Measurements from ENCODE around the gene TCEAL4. TPM values are rescaled to one million over a fixed set of nuclear protein-coding genes. Genes with fewer than 3 reads are reported as not detected.

The TCEAL4 gene
- total RNA-seq, 1 experiment from 2014 or later, result 63.7 TPM

DNA sequence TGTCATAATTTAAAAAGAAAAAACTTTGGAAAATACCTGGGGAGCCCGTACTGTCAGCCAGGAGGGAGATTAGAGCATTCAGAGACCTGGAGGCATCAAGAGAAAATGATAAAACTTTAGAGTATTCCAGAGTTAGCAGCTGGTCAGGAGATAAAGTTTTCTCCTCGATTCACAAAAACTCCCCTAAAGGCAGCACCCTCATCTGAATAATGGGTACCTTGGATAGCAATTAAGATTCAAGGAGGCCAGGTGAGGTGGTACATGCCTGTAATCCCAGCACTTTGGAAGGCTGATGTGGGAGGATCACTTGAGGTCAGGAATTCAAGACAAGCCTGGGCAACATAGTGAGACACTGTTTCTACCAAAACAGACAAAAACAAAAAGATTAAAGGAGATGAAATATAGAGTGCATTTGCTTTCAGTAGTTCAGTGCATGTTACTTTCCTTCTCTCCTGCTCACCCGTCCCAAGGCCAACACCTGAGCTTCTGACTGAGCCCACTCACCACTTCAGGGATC lies 47.4 kb upstream of the TCEAL4 start:
- Mint-ChIP-seq H3K4me1 (ENCODE audit: insufficient read depth, unreplicated experiment) (peaks cover 21% of the 10 kb centered on the region), H3K27ac (ENCODE audit: low read depth, unreplicated experiment) (peak overlapping the region; percentile 54), H3K4me3 (ENCODE audit: unreplicated experiment) (no peak overlapping the region), H3K9me3 (ENCODE audit: unreplicated experiment) (no peaks in the 10 kb centered on the region), H3K36me3 (ENCODE audit: insufficient read depth, unreplicated experiment) (no peaks in the 10 kb centered on the region), H3K27me3 (ENCODE audit: insufficient read depth, unreplicated experiment) (peaks cover 67% of the 10 kb centered on the region)
- ChIA-PET POLR2A (interaction anchor here (1.0 to 2.2 kb wide), 2 partner anchors 14 to 77 kb away, joined by 4 to 9 read pairs; no protein-coding TSS in a partner anchor), CTCF (interaction anchor here (0.9 kb wide), 1 partner anchor 28 kb away, joined by 4 read pairs; no protein-coding TSS in a partner anchor)
- TF ChIP-seq, protein P1, sequence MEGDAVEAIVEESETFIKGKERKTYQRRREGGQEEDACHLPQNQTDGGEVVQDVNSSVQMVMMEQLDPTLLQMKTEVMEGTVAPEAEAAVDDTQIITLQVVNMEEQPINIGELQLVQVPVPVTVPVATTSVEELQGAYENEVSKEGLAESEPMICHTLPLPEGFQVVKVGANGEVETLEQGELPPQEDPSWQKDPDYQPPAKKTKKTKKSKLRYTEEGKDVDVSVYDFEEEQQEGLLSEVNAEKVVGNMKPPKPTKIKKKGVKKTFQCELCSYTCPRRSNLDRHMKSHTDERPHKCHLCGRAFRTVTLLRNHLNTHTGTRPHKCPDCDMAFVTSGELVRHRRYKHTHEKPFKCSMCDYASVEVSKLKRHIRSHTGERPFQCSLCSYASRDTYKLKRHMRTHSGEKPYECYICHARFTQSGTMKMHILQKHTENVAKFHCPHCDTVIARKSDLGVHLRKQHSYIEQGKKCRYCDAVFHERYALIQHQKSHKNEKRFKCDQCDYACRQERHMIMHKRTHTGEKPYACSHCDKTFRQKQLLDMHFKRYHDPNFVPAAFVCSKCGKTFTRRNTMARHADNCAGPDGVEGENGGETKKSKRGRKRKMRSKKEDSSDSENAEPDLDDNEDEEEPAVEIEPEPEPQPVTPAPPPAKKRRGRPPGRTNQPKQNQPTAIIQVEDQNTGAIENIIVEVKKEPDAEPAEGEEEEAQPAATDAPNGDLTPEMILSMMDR (IDR thresholded peaks at IDR 0.05; ENCODE audit: unreplicated experiment), result no peak
- intact Hi-C loops (cut with micrococcal nuclease), result no loop called here
- BruUV-seq (replicated peaks), result no TSS peak
- DNase-seq (ENCODE audit: unreplicated experiment), result no peak

DNA sequence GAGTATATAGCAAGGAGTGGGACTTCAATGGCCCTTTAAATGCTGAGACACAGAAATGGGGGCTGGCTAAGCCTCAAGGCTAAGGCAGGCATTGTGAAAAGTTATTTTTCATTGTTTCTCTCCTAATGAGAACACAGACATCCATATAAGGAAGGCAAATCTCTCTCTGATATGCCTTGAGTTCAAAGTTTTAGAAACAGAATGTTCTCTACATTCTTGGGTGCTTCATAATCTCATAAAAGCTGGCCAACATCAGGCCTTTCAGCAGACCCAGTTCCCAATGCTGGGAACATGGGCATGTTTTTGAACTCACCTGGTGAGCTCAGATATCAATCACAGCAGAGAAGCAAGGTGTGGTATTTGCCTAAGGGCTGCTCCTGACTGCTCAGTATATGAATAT lies 46.6 kb upstream of the TCEAL4 start:
- no TSS peak for BruUV-seq (replicated peaks)
- Mint-ChIP-seq H3K27me3 (ENCODE audit: insufficient read depth, unreplicated experiment) (peaks cover 69% of the 10 kb centered on the region), H3K4me1 (ENCODE audit: insufficient read depth, unreplicated experiment) (peaks cover 17% of the 10 kb centered on the region), H3K4me3 (ENCODE audit: unreplicated experiment) (no peak overlapping the region), H3K27ac (ENCODE audit: low read depth, unreplicated experiment) (peak overlapping the region; percentile 54), H3K36me3 (ENCODE audit: insufficient read depth, unreplicated experiment) (no peaks in the 10 kb centered on the region), H3K9me3 (ENCODE audit: unreplicated experiment) (no peaks in the 10 kb centered on the region)
- TF ChIP-seq, protein P1 (IDR thresholded peaks at IDR 0.05; ENCODE audit: unreplicated experiment), result no peak
- DNase-seq (ENCODE audit: unreplicated experiment), result no peak
- ChIA-PET POLR2A (interaction anchor here (1.4 to 2.3 kb wide), 3 partner anchors 14 to 147 kb away, joined by 4 to 15 read pairs (median 9); partner anchors contain the start of gene MORF4L2), CTCF (interaction anchor here (0.9 kb wide), 1 partner anchor 27 kb away, joined by 4 read pairs; no protein-coding TSS in a partner anchor)
- intact Hi-C loops (cut with micrococcal nuclease), result no loop called here

DNA sequence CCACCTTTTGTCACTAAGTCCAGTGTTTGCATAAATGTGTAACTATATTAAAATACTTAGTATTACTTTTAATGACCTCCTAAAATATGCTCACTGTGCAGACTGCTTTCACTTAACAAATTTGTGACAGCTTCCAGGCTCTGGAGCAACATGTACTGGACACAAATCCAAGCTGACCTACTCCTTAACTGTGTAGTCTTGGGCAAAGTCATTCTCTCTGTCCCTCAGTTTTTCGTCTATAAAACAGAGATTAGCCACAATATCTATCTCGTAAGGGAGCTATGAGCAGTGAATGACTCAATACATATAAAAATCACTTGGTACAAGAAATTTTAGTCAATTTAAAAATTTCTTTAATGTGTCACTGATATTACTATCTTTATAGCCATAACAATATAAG lies 45.6 kb upstream of the TCEAL4 start:
- H3K9me3 Mint-ChIP-seq (ENCODE audit: unreplicated experiment), result no peaks in the 10 kb centered on the region
- no peak overlapping the region for H3K4me3 Mint-ChIP-seq (ENCODE audit: unreplicated experiment)
- no peak for DNase-seq (ENCODE audit: unreplicated experiment)
- H3K27ac Mint-ChIP-seq (ENCODE audit: low read depth, unreplicated experiment), result no peak overlapping the region
- intact Hi-C loops (cut with micrococcal nuclease), result no loop called here
- TF ChIP-seq, protein P1 (IDR thresholded peaks at IDR 0.05; ENCODE audit: unreplicated experiment), result no peak
- ChIA-PET POLR2A (interaction anchor here (1.4 to 2.3 kb wide), 3 partner anchors 13 to 146 kb away, joined by 4 to 15 read pairs (median 9); partner anchors contain the start of gene MORF4L2), CTCF (interaction anchor here (0.5 to 1.1 kb wide), 2 partner anchors 170 to 234 kb away, joined by 3 read pairs; no protein-coding TSS in a partner anchor)
- H3K27me3 Mint-ChIP-seq (ENCODE audit: insufficient read depth, unreplicated experiment), result peaks cover 59% of the 10 kb centered on the region
- H3K36me3 Mint-ChIP-seq (ENCODE audit: insufficient read depth, unreplicated experiment), result no peaks in the 10 kb centered on the region
- H3K4me1 Mint-ChIP-seq (ENCODE audit: insufficient read depth, unreplicated experiment), result peaks cover 11% of the 10 kb centered on the region
- BruUV-seq (replicated peaks), result no TSS peak

DNA sequence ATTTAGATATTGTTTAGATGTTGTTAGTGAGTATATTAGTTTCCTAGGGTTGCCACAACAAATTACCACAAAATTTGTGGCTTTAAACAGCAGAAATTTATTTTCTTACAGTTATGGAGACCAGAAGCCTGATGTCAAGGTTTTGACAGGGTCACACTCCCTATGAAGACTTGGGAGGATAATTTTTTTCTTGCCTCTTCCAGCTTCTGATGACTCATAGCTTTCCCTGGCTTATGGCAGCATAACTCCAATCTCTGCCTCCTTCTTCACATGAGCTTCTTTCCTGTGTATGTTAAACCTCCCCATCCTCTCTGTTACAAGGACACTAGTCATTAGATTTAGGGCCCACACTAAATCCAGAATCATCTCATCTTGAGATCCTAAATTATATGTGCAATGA lies 45.2 kb upstream of the TCEAL4 start:
- H3K36me3 Mint-ChIP-seq (ENCODE audit: insufficient read depth, unreplicated experiment), result no peaks in the 10 kb centered on the region
- intact Hi-C loops (cut with micrococcal nuclease), result no loop called here
- no TSS peak for BruUV-seq (replicated peaks)
- ChIA-PET POLR2A (interaction anchor here (1.4 to 2.3 kb wide), 3 partner anchors 12 to 146 kb away, joined by 4 to 15 read pairs (median 9); partner anchors contain the start of gene MORF4L2), CTCF (interaction anchor here (1.1 kb wide), 1 partner anchor 234 kb away, joined by 3 read pairs; no protein-coding TSS in a partner anchor)
- H3K27ac Mint-ChIP-seq (ENCODE audit: low read depth, unreplicated experiment), result no peak overlapping the region
- peaks cover 11% of the 10 kb centered on the region for H3K4me1 Mint-ChIP-seq (ENCODE audit: insufficient read depth, unreplicated experiment)
- peak; percentile 26 for DNase-seq (ENCODE audit: unreplicated experiment)
- no peaks in the 10 kb centered on the region for H3K9me3 Mint-ChIP-seq (ENCODE audit: unreplicated experiment)
- H3K4me3 Mint-ChIP-seq (ENCODE audit: unreplicated experiment), result no peak overlapping the region
- TF ChIP-seq, protein P1 (IDR thresholded peaks at IDR 0.05; ENCODE audit: unreplicated experiment), result no peak
- peaks cover 55% of the 10 kb centered on the region for H3K27me3 Mint-ChIP-seq (ENCODE audit: insufficient read depth, unreplicated experiment)
